Skeletal muscle tissue (tissue), 4 donors: Measurements from ENCODE around the gene BCAM. TPM values are rescaled to one million over a fixed set of nuclear protein-coding genes. Genes with fewer than 3 reads are reported as not detected.
"Not testable (repeated sequence)": the region's sequence is repeated elsewhere in the genome, so short reads cannot be mapped to it uniquely, and the experiment has no call there.

ENCODE experiments used
- H3K27ac ChIP-seq: one replicate; pipeline ENCODE4 v1.7.0; 2013; ENCODE audit warnings: mild to moderate bottlenecking, low read depth, low read length, inconsistent platforms
- H3K27me3 ChIP-seq, 3 donors: one replicate each; pipeline ENCODE4 v1.7.0; 2013; ENCODE audit warnings: low read length in 3 of 3; ENCODE audit not compliant: control insufficient read depth in 3 of 3, insufficient read depth in 3 of 3
- H3K36me3 ChIP-seq, 3 donors: one replicate each; pipeline ENCODE4 v1.7.0; 2013; ENCODE audit warnings: low read length in 3 of 3; ENCODE audit not compliant: control insufficient read depth in 3 of 3, insufficient read depth in 3 of 3
- H3K4me1 ChIP-seq, 3 donors: one replicate each; pipeline ENCODE4 v1.7.0; 2013; ENCODE audit warnings: low read length in 3 of 3, mild to moderate bottlenecking in 3 of 3; ENCODE audit not compliant: control insufficient read depth in 3 of 3, insufficient read depth in 3 of 3
- H3K4me3 ChIP-seq, 3 donors: one replicate each; pipeline ENCODE4 v1.7.0; 2013; ENCODE audit warnings: low read length in 3 of 3
- H3K9ac ChIP-seq, 3 donors: one replicate each; pipeline ENCODE4 v1.7.0; 2013; ENCODE audit warnings: low read length in 3 of 3, mild to moderate bottlenecking in 3 of 3, moderate library complexity in 2 of 3, low read depth in 1 of 3
- H3K9me3 ChIP-seq, 3 donors: one replicate each; pipeline ENCODE4 v1.7.0; 2013; ENCODE audit warnings: low read length in 3 of 3; ENCODE audit not compliant: control insufficient read depth in 3 of 3
- total RNA-seq: library from RNA; depleted of rRNA; stranded (reverse); fragments of >200 nt; gene quantifications from one replicate; pipeline ENCODE4 v1.2.3, GENCODE V29; 2014
- donor health status: Osteomylitis.

BCAM gene
- total RNA-seq, 1 donor from 2014 or later, result 89.8 TPM

GRCh38 chr19:44775676-44776240 is 33.1 kb upstream of the BCAM start:
- Histone ChIP-seq H3K9ac (no peak overlapping the region), H3K9me3 (no peaks in the 10 kb centered on the region), H3K4me1 (peaks cover 0 to 2% (median 0%) of the 10 kb centered on the region in 3 donors), H3K4me3 (no peak overlapping the region), H3K27me3 (peaks cover 0 to 8% (median 0%) of the 10 kb centered on the region in 3 donors), H3K27ac (no peak overlapping the region), H3K36me3 (no peaks in the 10 kb centered on the region)

DNA sequence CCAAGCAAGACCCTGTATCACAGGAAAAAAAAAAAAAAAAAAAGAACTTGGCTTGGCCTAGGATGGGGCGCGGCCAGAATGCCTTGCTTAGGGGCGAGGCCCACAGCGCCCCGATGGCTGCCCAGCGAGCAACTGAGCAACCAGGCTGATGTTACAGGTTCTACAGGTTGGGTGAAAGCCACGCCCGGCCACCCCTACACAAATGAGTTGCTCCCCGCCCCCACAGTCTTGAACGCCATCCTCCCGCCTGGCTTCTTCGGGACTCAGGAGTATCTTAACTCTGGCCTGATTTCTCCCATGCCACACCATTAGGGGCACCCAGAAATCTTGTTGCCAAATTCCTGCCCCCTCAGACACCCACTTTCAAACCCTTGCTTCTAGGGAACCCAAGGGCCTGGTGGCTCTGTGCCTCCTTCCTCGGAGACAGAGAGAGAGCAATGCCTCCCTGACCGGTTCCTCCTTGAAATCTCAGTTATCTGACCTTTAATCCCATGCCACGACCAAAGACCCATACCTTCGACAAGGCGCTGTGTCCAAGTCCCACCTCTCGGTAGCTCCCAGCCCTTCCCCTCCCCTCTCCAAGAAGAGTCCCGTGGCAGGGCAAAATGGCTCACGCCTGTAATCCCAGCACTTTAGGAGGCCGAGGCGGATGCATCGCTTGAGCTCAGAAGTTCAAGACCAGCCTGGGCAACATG is 32.4 kb upstream of the BCAM start:
- Histone ChIP-seq H3K4me1 (no peaks in the 10 kb centered on the region), H3K9ac (no peak overlapping the region), H3K36me3 (no peaks in the 10 kb centered on the region), H3K27me3 (peaks cover 0 to 8% (median 0%) of the 10 kb centered on the region in 3 donors), H3K4me3 (no peak overlapping the region), H3K9me3 (no peaks in the 10 kb centered on the region), H3K27ac (no peak overlapping the region)

DNA sequence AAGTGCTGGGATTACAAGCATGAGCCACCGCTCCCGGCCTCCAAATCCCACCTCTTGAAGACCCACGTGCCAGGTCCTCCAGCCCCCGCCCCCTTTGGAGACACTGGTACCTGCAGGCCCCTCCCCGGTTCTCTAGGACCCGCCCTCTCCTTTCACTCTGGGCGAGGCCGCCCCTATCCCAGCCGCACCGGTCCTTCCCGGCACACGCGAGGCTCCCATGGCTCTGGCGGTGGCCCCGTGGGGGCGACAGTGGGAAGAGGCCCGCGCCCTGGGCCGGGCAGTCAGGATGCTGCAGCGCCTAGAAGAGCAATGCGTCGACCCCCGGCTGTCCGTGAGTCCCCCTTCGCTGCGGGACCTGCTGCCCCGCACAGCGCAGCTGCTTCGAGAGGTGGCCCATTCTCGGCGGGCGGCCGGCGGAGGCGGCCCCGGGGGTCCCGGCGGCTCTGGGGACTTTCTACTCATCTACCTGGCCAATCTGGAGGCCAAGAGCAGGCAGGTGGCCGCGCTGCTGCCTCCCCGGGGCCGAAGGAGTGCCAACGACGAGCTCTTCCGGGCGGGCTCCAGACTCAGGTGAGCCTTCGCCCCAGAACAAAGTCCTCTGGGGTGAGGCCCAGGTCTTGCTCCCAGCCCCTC is 31.1 kb upstream of the BCAM start, which contains the start of gene CBLC:
CBLC (plus strand) TSS at position 176 of the 633 bp plus-strand sequence; CDS start at position 218, 42 bp downstream.
- no peaks in the 10 kb centered on the region for H3K4me1 ChIP-seq
- no peak within 1 kb of the TSS for H3K9ac ChIP-seq
- no peaks in the 10 kb centered on the region for H3K9me3 ChIP-seq
- H3K36me3 ChIP-seq, result no peaks in the 10 kb centered on the region
- no peak within 1 kb of the TSS for H3K4me3 ChIP-seq
- H3K27me3 ChIP-seq, result peaks cover 0 to 8% (median 0%) of the 10 kb centered on the region in 3 donors
- no peak within 1 kb of the TSS for H3K27ac ChIP-seq

- Histone ChIP-seq H3K4me3 (no peak overlapping the region), H3K9ac (no peak overlapping the region)
Measured at GRCh38 chr19:44779150-44779549, 29.8 kb upstream of the BCAM start.

GRCh38 chr19:44781694-44782093 is 27.2 kb upstream of the BCAM start:
- H3K27me3 ChIP-seq, H3K9me3 ChIP-seq, H3K27ac ChIP-seq, H3K36me3 ChIP-seq, H3K4me3 ChIP-seq, H3K9ac ChIP-seq, H3K4me1 ChIP-seq: not testable (repeated sequence)

More at GRCh38 chr19:44779150-44779549, 29.8 kb upstream of the BCAM start:
- Histone ChIP-seq H3K9me3 (no peaks in the 10 kb centered on the region), H3K27ac (no peak overlapping the region), H3K36me3 (no peaks in the 10 kb centered on the region), H3K4me1 (peaks cover under 1 to 3% (median 2%) of the 10 kb centered on the region in 3 donors), H3K27me3 (peaks cover 0 to 8% (median 0%) of the 10 kb centered on the region in 3 donors)

DNA sequence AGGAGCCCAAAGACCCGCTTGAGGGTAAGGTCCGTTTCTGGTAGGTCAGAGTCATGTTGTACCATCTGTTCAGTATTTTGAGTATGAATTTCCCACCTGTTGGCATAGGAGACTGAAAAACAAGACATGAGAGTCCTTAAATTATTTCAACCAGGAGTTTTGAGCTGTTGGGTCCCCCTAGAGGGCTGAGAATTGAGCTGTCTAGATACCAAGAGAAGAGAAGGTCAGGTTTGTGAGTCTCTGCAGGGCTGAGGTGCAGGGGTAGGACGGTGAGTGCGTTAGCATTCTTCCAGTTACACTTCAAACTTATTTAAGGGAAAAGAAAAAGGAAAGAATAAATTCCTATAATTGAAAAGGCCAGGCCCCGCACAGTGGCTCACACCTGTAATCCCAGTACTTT is 26.2 kb upstream of the BCAM start:
- no peak overlapping the region for H3K27ac ChIP-seq
- H3K36me3 ChIP-seq, result no peaks in the 10 kb centered on the region
- H3K9me3 ChIP-seq, result no peaks in the 10 kb centered on the region
- H3K4me3 ChIP-seq, result no peak overlapping the region
- H3K4me1 ChIP-seq, result peaks cover 5 to 7% (median 7%) of the 10 kb centered on the region in 3 donors
- no peak overlapping the region for H3K9ac ChIP-seq
- H3K27me3 ChIP-seq, result peaks cover 0 to 4% (median 0%) of the 10 kb centered on the region in 3 donors

- no peaks in the 10 kb centered on the region for H3K36me3 ChIP-seq
- peaks cover 5 to 7% (median 7%) of the 10 kb centered on the region in 3 donors for H3K4me1 ChIP-seq
- H3K27me3 ChIP-seq, result no peaks in the 10 kb centered on the region
- H3K9ac ChIP-seq, result no peak overlapping the region
- H3K4me3 ChIP-seq, result no peak overlapping the region
- no peaks in the 10 kb centered on the region for H3K9me3 ChIP-seq
- no peak overlapping the region for H3K27ac ChIP-seq
Measured at GRCh38 chr19:44783545-44783944, 25.4 kb upstream of the BCAM start.

DNA sequence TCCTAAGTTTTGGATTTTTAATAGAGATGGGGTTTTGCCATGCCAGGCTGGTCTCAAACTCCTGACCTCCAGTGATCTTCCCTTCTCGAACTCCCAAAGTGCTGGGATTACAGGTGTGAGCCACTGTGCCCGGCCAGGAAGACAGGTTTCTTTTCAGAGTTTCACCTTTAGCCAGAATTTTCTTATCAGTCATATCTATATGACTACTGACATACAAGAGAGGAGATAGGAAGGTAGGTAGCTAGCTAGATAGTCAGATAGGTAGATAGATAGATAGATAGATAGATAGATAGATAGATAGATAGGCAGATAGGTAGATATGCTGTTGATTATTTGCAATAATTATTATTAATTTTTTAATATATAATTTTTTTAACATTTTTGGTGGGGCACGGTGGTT is 23.6 kb upstream of the BCAM start:
- Histone ChIP-seq H3K36me3 (no peaks in the 10 kb centered on the region), H3K4me3 (no peak overlapping the region), H3K4me1 (peaks cover 5 to 7% (median 7%) of the 10 kb centered on the region in 3 donors), H3K27me3 (no peaks in the 10 kb centered on the region), H3K27ac (no peak overlapping the region), H3K9ac (no peak overlapping the region), H3K9me3 (no peaks in the 10 kb centered on the region)

- no peak overlapping the region for H3K9ac ChIP-seq
- no peaks in the 10 kb centered on the region for H3K36me3 ChIP-seq
- H3K4me3 ChIP-seq, result no peak overlapping the region
- no peak overlapping the region for H3K27ac ChIP-seq
- no peaks in the 10 kb centered on the region for H3K27me3 ChIP-seq
- peaks cover 5 to 7% (median 7%) of the 10 kb centered on the region in 3 donors for H3K4me1 ChIP-seq
- H3K9me3 ChIP-seq, result no peaks in the 10 kb centered on the region
Measured at GRCh38 chr19:44785993-44786392, 22.9 kb upstream of the BCAM start.

DNA sequence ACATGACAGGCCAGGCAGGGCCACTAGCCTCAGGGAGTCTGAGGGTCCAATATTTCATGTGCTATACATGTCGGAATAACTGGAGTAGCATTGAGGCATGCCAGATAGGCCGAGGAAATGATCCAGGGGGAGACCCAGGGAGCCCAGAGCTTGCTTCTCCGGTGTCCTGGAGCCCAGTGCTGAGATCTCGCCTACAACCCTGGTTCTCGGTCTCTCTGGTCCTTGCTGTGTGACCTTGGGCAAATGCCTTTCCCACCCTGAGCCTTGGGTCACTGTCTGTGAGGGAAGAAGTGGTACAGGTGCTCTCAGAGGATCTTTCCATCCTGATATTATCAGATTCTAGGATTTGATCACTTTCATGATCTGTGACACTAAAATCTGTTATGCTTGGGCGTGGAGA is 19.9 kb upstream of the BCAM start:
- no peaks in the 10 kb centered on the region for H3K9me3 ChIP-seq
- H3K4me1 ChIP-seq, result peaks cover 5 to 7% (median 6%) of the 10 kb centered on the region in 3 donors
- no peak overlapping the region for H3K27ac ChIP-seq
- H3K27me3 ChIP-seq, result no peaks in the 10 kb centered on the region
- no peak overlapping the region for H3K4me3 ChIP-seq
- no peaks in the 10 kb centered on the region for H3K36me3 ChIP-seq
- no peak overlapping the region for H3K9ac ChIP-seq
